ENCODE data around the gene SGSH. TPM values are rescaled to one million over a fixed set of nuclear protein-coding genes. Genes with fewer than 3 reads are reported as not detected.
"Not testable (repeated sequence)": the region's sequence is repeated elsewhere in the genome, so short reads cannot be mapped to it uniquely, and the experiment has no call there.

Gene SGSH
- total and polyA plus RNA-seq, 2 experiments from 2014 or later: 21.2 to 63.5 TPM

GRCh38 chr17:80244871-80245509, 24.9 kb upstream of the SGSH start:
- in situ Hi-C loops (cut with MboI): no loop called here
- no peak overlapping the region for H3K4me3 ChIP-seq
- no peaks in the 10 kb centered on the region for H4K20me1 ChIP-seq (ENCODE audit: insufficient read depth)
- TF ChIP-seq EZH2phosphoT487 (IDR thresholded peaks at IDR 0.05; ENCODE audit: insufficient read depth, low read depth) (no peak), EZH2 (IDR thresholded peaks at IDR 0.05; ENCODE audit: insufficient read depth, poor library complexity, severe bottlenecking) (no peak)
- H3K36me3 ChIP-seq (ENCODE audit: low read depth): no peaks in the 10 kb centered on the region
- no peak overlapping the region for H3K27ac ChIP-seq
- no peak for DNase-seq
- H3K9me2 ChIP-seq (ENCODE audit: insufficient read depth): no peaks in the 10 kb centered on the region
- no peaks in the 10 kb centered on the region for H3F3A ChIP-seq (ENCODE audit: insufficient read depth)
- H3K79me2 ChIP-seq (ENCODE audit: insufficient read depth): no peaks in the 10 kb centered on the region
- H3K4me1 ChIP-seq (ENCODE audit: insufficient read depth): no peaks in the 10 kb centered on the region
- no peak overlapping the region for H3K9ac ChIP-seq
- no peak overlapping the region for H3K4me2 ChIP-seq (ENCODE audit: unreplicated experiment)
- no peaks in the 10 kb centered on the region for H3K27me3 ChIP-seq (replicated peaks; ENCODE audit: insufficient read depth)
- WGBS, 2 experiments (ENCODE audit: low coverage in 1 of 2, low lambda C conversion rate in 2 of 2, missing lambda C conversion rate in 2 of 2): 87% methylated on average over 21 to 22 of the region's 22 CpGs
- no peak overlapping the region for H2AFZ ChIP-seq
- H3K9me3 ChIP-seq (ENCODE audit: low read depth): no peaks in the 10 kb centered on the region

GRCh38 chr17:80244448-80244847, 24.3 kb upstream of the SGSH start:
- H3K27me3 ChIP-seq (replicated peaks; ENCODE audit: insufficient read depth); H3K36me3 ChIP-seq (ENCODE audit: low read depth); H4K20me1 ChIP-seq (ENCODE audit: insufficient read depth); DNase-seq; H3K9me3 ChIP-seq (ENCODE audit: low read depth); H3K9me2 ChIP-seq (ENCODE audit: insufficient read depth); in situ Hi-C loops (cut with MboI); H3K9ac ChIP-seq; H3K4me2 ChIP-seq (ENCODE audit: unreplicated experiment); H3K4me3 ChIP-seq; H3F3A ChIP-seq (ENCODE audit: insufficient read depth); H3K4me1 ChIP-seq (ENCODE audit: insufficient read depth); H3K27ac ChIP-seq; H3K79me2 ChIP-seq (ENCODE audit: insufficient read depth); H2AFZ ChIP-seq: not testable (repeated sequence)
- WGBS, 2 experiments (ENCODE audit: low coverage in 1 of 2, low lambda C conversion rate in 2 of 2, missing lambda C conversion rate in 2 of 2): 85 to 93% methylated on average over 6 of the region's 6 CpGs

GRCh38 chr17:80243526-80244433, 23.6 kb upstream of the SGSH start:
- Histone ChIP-seq H3K9ac (no peak overlapping the region), H3K4me2 (ENCODE audit: unreplicated experiment) (no peak overlapping the region), H3K27me3 (replicated peaks; ENCODE audit: insufficient read depth) (no peaks in the 10 kb centered on the region), H3K36me3 (ENCODE audit: low read depth) (no peaks in the 10 kb centered on the region), H3F3A (ENCODE audit: insufficient read depth) (no peaks in the 10 kb centered on the region), H3K4me1 (ENCODE audit: insufficient read depth) (no peaks in the 10 kb centered on the region), H3K4me3 (no peak overlapping the region), H3K27ac (no peak overlapping the region), H3K9me3 (ENCODE audit: low read depth) (no peaks in the 10 kb centered on the region), H4K20me1 (ENCODE audit: insufficient read depth) (no peaks in the 10 kb centered on the region), H2AFZ (no peak overlapping the region), H3K79me2 (ENCODE audit: insufficient read depth) (no peaks in the 10 kb centered on the region), H3K9me2 (ENCODE audit: insufficient read depth) (no peaks in the 10 kb centered on the region)
- no peak for DNase-seq
- WGBS, 2 experiments (ENCODE audit: low coverage in 1 of 2, low lambda C conversion rate in 2 of 2, missing lambda C conversion rate in 2 of 2): 94 to 95% methylated on average over 25 to 26 of the region's 26 CpGs
- TF ChIP-seq EZH2phosphoT487 (IDR thresholded peaks at IDR 0.05; ENCODE audit: insufficient read depth, low read depth): no peak
- no peak for TF ChIP-seq EZH2 (IDR thresholded peaks at IDR 0.05; ENCODE audit: insufficient read depth, poor library complexity, severe bottlenecking)
- in situ Hi-C loops (cut with MboI): no loop called here

- Histone ChIP-seq H3F3A (ENCODE audit: insufficient read depth) (no peaks in the 10 kb centered on the region), H4K20me1 (ENCODE audit: insufficient read depth) (no peaks in the 10 kb centered on the region), H3K9me3 (ENCODE audit: low read depth) (no peaks in the 10 kb centered on the region), H3K36me3 (ENCODE audit: low read depth) (peaks cover 4% of the 10 kb centered on the region; the same call in 1 of the 2 replicates), H3K4me3 (no peak overlapping the region), H3K27me3 (replicated peaks; ENCODE audit: insufficient read depth) (no peaks in the 10 kb centered on the region), H3K4me1 (ENCODE audit: insufficient read depth) (no peaks in the 10 kb centered on the region), H3K4me2 (ENCODE audit: unreplicated experiment) (no peak overlapping the region), H2AFZ (no peak overlapping the region), H3K79me2 (ENCODE audit: insufficient read depth) (no peaks in the 10 kb centered on the region), H3K9ac (no peak overlapping the region), H3K9me2 (ENCODE audit: insufficient read depth) (no peaks in the 10 kb centered on the region), H3K27ac (no peak overlapping the region)
- TF ChIP-seq EZH2phosphoT487 (IDR thresholded peaks at IDR 0.05; ENCODE audit: insufficient read depth, low read depth) (no peak), EZH2 (IDR thresholded peaks at IDR 0.05; ENCODE audit: insufficient read depth, poor library complexity, severe bottlenecking) (no peak)
- no peak for DNase-seq
- WGBS, 2 experiments (ENCODE audit: low coverage in 1 of 2, low lambda C conversion rate in 2 of 2, missing lambda C conversion rate in 2 of 2): 75 to 78% methylated on average over 13 to 14 of the region's 14 CpGs
- in situ Hi-C loops (cut with MboI): no loop called here
These were observed 22.4 kb upstream of the SGSH start for GRCh38 chr17:80242505-80242904.

Measured in GM23248 (cell line).